HG02623 (cell line): ENCODE data around the gene U2AF1L4.

Experiments used
- ATAC-seq: cut with Tn5 transposase; IDR thresholded peaks from one replicate; pipeline ENCODE4 v1.9.1; 2021; ENCODE audit warnings: moderate library complexity; ENCODE audit not compliant: unreplicated experiment

Gene U2AF1L4

GRCh38 chr19:35714601-35715354, 30.4 kb downstream of the U2AF1L4 start:
- ATAC-seq = no peak

GRCh38 chr19:35713904-35714495, 31.2 kb downstream of the U2AF1L4 start:
- no peak for ATAC-seq

- ATAC-seq = no peak
Measured at GRCh38 chr19:35713506-35713850, 31.7 kb downstream of the U2AF1L4 start.

GRCh38 chr19:35712567-35713505, 32.4 kb downstream of the U2AF1L4 start:
- no peak for ATAC-seq

GRCh38 chr19:35710784-35711723, 34.2 kb downstream of the U2AF1L4 start:
- ATAC-seq = no peak

GRCh38 chr19:35708391-35708790, 36.8 kb downstream of the U2AF1L4 start:
- no peak for ATAC-seq

- ATAC-seq = no peak
Measured at GRCh38 chr19:35704218-35704617, 41.0 kb downstream of the U2AF1L4 start, which contains the start of gene ZBTB32. Gene ZBTB32, plus strand, starts transcription at chr19:35704558. Its CDS starts 10,069 bp downstream, at chr19:35714627.

- no peak for ATAC-seq
Measured at GRCh38 chr19:35703343-35703742, 41.9 kb downstream of the U2AF1L4 start.

GRCh38 chr19:35702223-35703012, 42.8 kb downstream of the U2AF1L4 start:
- peak; percentile 95 for ATAC-seq

GRCh38 chr19:35696835-35697234, 48.4 kb downstream of the U2AF1L4 start:
- ATAC-seq = no peak

- no peak for ATAC-seq
Measured at GRCh38 chr19:35695895-35696422, 49.3 kb downstream of the U2AF1L4 start.

GRCh38 chr19:35693835-35694599, 51.2 kb downstream of the U2AF1L4 start:
- ATAC-seq = peak; percentile 79

GRCh38 chr19:35693422-35693821, 51.8 kb downstream of the U2AF1L4 start:
- ATAC-seq = no peak
